SK-N-SH (cell line): Measurements from ENCODE around the gene MPST. TPM values are rescaled to one million over a fixed set of nuclear protein-coding genes. Genes with fewer than 3 reads are reported as not detected.

ENCODE experiments used
- CTCF ChIA-PET: fragments of 300-600, 350-600 bp; formaldehyde crosslinking; extraction: SDS; loops from one replicate; lab custom pipeline; 2021; lab: Yijun Ruan, JAX
- POLR2A ChIA-PET: fragments of 350-600 bp; sonication (Branson Sonifier 250); formaldehyde crosslinking; extraction: SDS; loops from one replicate; lab custom pipeline; 2020; ENCODE audit warnings: antibody characterized with exemption, inconsistent platforms; lab: Yijun Ruan, JAX
- DNase-seq: peaks from one replicate; pipeline ENCODE4 v3.0.0; 2012
- H2AFZ ChIP-seq: fragments of 200-600 bp; sonication (generic); 2 replicates; pipeline ENCODE4 v1.8.1; 2016; ENCODE audit warnings: antibody characterized with exemption, mild to moderate bottlenecking, low read depth
- H3F3A ChIP-seq: fragments of 200-600 bp; sonication (generic); replicated peaks from 2 replicates; pipeline ENCODE3; 2016; ENCODE audit warnings: antibody characterized with exemption, mild to moderate bottlenecking; ENCODE audit not compliant: insufficient read depth
- H3K27ac ChIP-seq, 2 experiments: fragments of 200-500 bp in 1 of 2; fragments of 200-600 bp in 1 of 2; sonication (Bioruptor generic) in 1 of 2; sonication (generic), shearing (Covaris generic) in 1 of 2; 2 replicates each; pipeline versions ENCODE4 v1.5.1 to v1.6.1; 2014 to 2016; ENCODE audit warnings: low read depth in 2 of 2, inconsistent platforms in 1 of 2, low read length in 1 of 2, mild to moderate bottlenecking in 1 of 2, mixed read lengths in 1 of 2
- H3K27me3 ChIP-seq: fragments of 200-600 bp; sonication (generic), shearing (Covaris generic); 2 replicates; pipeline ENCODE4 v1.6.1; 2016; ENCODE audit warnings: mixed run types; ENCODE audit not compliant: insufficient read depth
- H3K36me3 ChIP-seq, 2 experiments: fragments of 200-500 bp in 1 of 2; fragments of 200-600 bp in 1 of 2; sonication (Bioruptor generic) in 1 of 2; sonication (generic) in 1 of 2; replicated peaks in 1 of 2; 2 replicates each; pipeline versions ENCODE3 to v1.5.1; 2014 to 2016; ENCODE audit warnings: low read length in 1 of 2, mild to moderate bottlenecking in 1 of 2; ENCODE audit not compliant: insufficient read depth in 2 of 2, control insufficient read depth in 1 of 2
- H3K4me1 ChIP-seq, 2 experiments: fragments of 200-500 bp in 1 of 2; fragments of 200-600 bp in 1 of 2; sonication (Bioruptor generic) in 1 of 2; sonication (generic), shearing (Covaris generic) in 1 of 2; 2 replicates each; pipeline versions ENCODE4 v1.5.1 to v1.6.1; 2014 to 2016; ENCODE audit warnings: low read depth in 1 of 2, low read length in 1 of 2, mixed run types in 1 of 2; ENCODE audit not compliant: insufficient read depth in 2 of 2, control insufficient read depth in 1 of 2
- H3K4me2 ChIP-seq: fragments of 200-600 bp; sonication (generic), shearing (Covaris generic); 2 replicates; pipeline ENCODE4 v1.6.1; 2017; ENCODE audit warnings: mixed run types
- H3K4me3 ChIP-seq, 2 experiments: fragments of 200-500 bp in 1 of 2; fragments of 200-600 bp in 1 of 2; sonication (Bioruptor generic) in 1 of 2; sonication (generic), shearing (Covaris generic) in 1 of 2; 2 replicates each; pipeline versions ENCODE4 v1.5.1 to v1.8.1; 2014 to 2016; ENCODE audit warnings: low read depth in 2 of 2, inconsistent platforms in 1 of 2, low read length in 1 of 2, mild to moderate bottlenecking in 1 of 2, mixed read lengths in 1 of 2, moderate library complexity in 1 of 2
- H3K79me2 ChIP-seq: fragments of 200-600 bp; sonication (generic); 2 replicates; pipeline ENCODE4 v1.8.1; 2017; ENCODE audit warnings: mild to moderate bottlenecking; ENCODE audit not compliant: insufficient read depth
- H3K9ac ChIP-seq: fragments of 200-600 bp; sonication (generic); 2 replicates; pipeline ENCODE4 v1.6.1; 2017; ENCODE audit warnings: mixed run types
- H3K9me2 ChIP-seq: fragments of 200-600 bp; sonication (generic); 2 replicates; pipeline ENCODE4 v1.6.1; 2017; ENCODE audit warnings: mixed run types
- H3K9me3 ChIP-seq: fragments of 200-600 bp; sonication (generic); 2 replicates; pipeline ENCODE4 v1.6.1; 2017; ENCODE audit warnings: mixed run types, mild to moderate bottlenecking, moderate library complexity
- H4K20me1 ChIP-seq: fragments of 200-600 bp; sonication (generic); 2 replicates; pipeline ENCODE4 v1.6.1; 2017; ENCODE audit warnings: mild to moderate bottlenecking, mixed run types; ENCODE audit not compliant: insufficient read depth
- FOSL2 ChIP-seq: IDR thresholded peaks from 2 replicates; pipeline ENCODE4 v1.4.0; 2012; ENCODE audit warnings: low read depth, mild to moderate bottlenecking, moderate library complexity, borderline replicate concordance
- FOXJ3 ChIP-seq: sonication (generic); formaldehyde crosslinking; IDR thresholded peaks from 2 replicates; pipeline ENCODE4 v1.5.1; 2020; ENCODE audit warnings: mild to moderate bottlenecking, missing genetic modification reagents
- GATA2 ChIP-seq: sonication (generic); formaldehyde crosslinking; IDR thresholded peaks from 2 replicates; pipeline ENCODE4 v1.5.0; 2020; ENCODE audit warnings: mild to moderate bottlenecking, missing genetic modification reagents
- IRF3 ChIP-seq: fragments of 150-350 bp; IDR thresholded peaks from 2 replicates; pipeline ENCODE4 v1.6.1; 2016; ENCODE audit warnings: mild to moderate bottlenecking, low read depth, low read length
- MAX ChIP-seq: IDR thresholded peaks from 2 replicates; pipeline ENCODE4 v1.4.0; 2012; ENCODE audit warnings: low read depth
- MXI1 ChIP-seq: IDR thresholded peaks from 2 replicates; pipeline ENCODE4 v1.6.1; 2012; ENCODE audit warnings: mild to moderate bottlenecking, low read depth, low read length, improper control_type of control experiment
- NFIC ChIP-seq: IDR thresholded peaks from 2 replicates; pipeline ENCODE4 v1.4.0; 2012; ENCODE audit warnings: borderline replicate concordance
- NRF1 ChIP-seq: IDR thresholded peaks from 2 replicates; pipeline ENCODE4 v1.6.1; 2012; ENCODE audit warnings: low read depth, mild to moderate bottlenecking, low read length
- RAD21 ChIP-seq: IDR thresholded peaks from 2 replicates; pipeline ENCODE4 v1.6.1; 2012; ENCODE audit warnings: mild to moderate bottlenecking, low read length
- RXRA ChIP-seq: IDR thresholded peaks from 2 replicates; pipeline ENCODE4 v1.4.0; 2012; ENCODE audit warnings: low read depth, mild to moderate bottlenecking, borderline replicate concordance
- SIN3A ChIP-seq: IDR thresholded peaks from 2 replicates; pipeline ENCODE4 v1.6.1; 2012; ENCODE audit warnings: low read depth, mild to moderate bottlenecking, low read length, moderate library complexity, borderline replicate concordance
- TAF1 ChIP-seq: IDR thresholded peaks from 2 replicates; pipeline ENCODE4 v1.6.1; 2012; ENCODE audit warnings: low read depth, mild to moderate bottlenecking, low read length, moderate library complexity, borderline replicate concordance
- TEAD4 ChIP-seq: IDR thresholded peaks from 2 replicates; pipeline ENCODE4 v1.4.0; 2012; ENCODE audit warnings: mild to moderate bottlenecking, borderline replicate concordance; ENCODE audit not compliant: insufficient read depth
- USF2 ChIP-seq: fragments of 150-350 bp; IDR thresholded peaks from 2 replicates; pipeline ENCODE4 v1.6.1; 2017; ENCODE audit warnings: antibody characterized with exemption, low read length, low read depth, borderline replicate concordance
- WGBS: methylation state at CpG from one replicate; pipeline ENCODE4 v1.1.6; 2017; ENCODE audit warnings: low lambda C conversion rate; 5-methylcytosine and 5-hydroxymethylcytosine counted together
- polyA plus RNA-seq, 3 experiments: library from polyadenylated mRNA; depleted of rRNA; stranded (reverse); fragments of >200 nt; gene quantifications; 2 replicates each; pipeline ENCODE4 v1.2.3, GENCODE V29; 2012

Gene MPST
- polyA plus RNA-seq, 1 of the 3 experiments (the other 2 are of a cell fraction): 60.4 TPM

GRCh38 chr22:37033605-37034430 lies 14.3 kb downstream of the MPST start:
- 89% methylated on average over 11 of the region's 23 CpGs for WGBS
- H3K9me3 ChIP-seq: no peaks in the 10 kb centered on the region
- no peak overlapping the region for H3K4me3 ChIP-seq
- no peak for DNase-seq
- no peak overlapping the region for H3K27ac ChIP-seq
- CTCF ChIA-PET: interaction anchor here (1.0 to 2.0 kb wide), 2 partner anchors 12 to 14 kb away, joined by 4 to 8 read pairs; partner anchors contain the start of genes MPST and TST
- no peak overlapping the region for H3K9ac ChIP-seq
- H3K4me1 ChIP-seq: no peaks in the 10 kb centered on the region
- no peaks in the 10 kb centered on the region for H3K27me3 ChIP-seq
- TF ChIP-seq FOSL2 (no peak), TEAD4 (no peak), TAF1 (no peak), USF2 (no peak), RXRA (no peak), MXI1 (no peak)
- no peaks in the 10 kb centered on the region for H3K79me2 ChIP-seq
- H2AFZ ChIP-seq: no peak overlapping the region
- peaks cover 0 to 16% of the 10 kb centered on the region in 2 experiments for H3K36me3 ChIP-seq
- POLR2A ChIA-PET: no interaction called here
- no peak overlapping the region for H3K4me2 ChIP-seq
- H4K20me1 ChIP-seq: no peaks in the 10 kb centered on the region
- H3F3A ChIP-seq: no peaks in the 10 kb centered on the region
- no peaks in the 10 kb centered on the region for H3K9me2 ChIP-seq

GRCh38 chr22:37036655-37037377 lies 17.3 kb downstream of the MPST start:
- Histone ChIP-seq H3K9ac (no peak overlapping the region), H3K27ac (no peak overlapping the region), H3K4me2 (no peak overlapping the region), H3K79me2 (no peaks in the 10 kb centered on the region), H3K4me1 (peaks cover 0 to 14% of the 10 kb centered on the region in 2 experiments; a peak in 1 of 4 replicates), H3F3A (peaks cover 8% of the 10 kb centered on the region), H3K9me2 (no peaks in the 10 kb centered on the region), H4K20me1 (no peaks in the 10 kb centered on the region), H3K9me3 (no peaks in the 10 kb centered on the region), H3K36me3 (no peaks in the 10 kb centered on the region), H3K27me3 (no peaks in the 10 kb centered on the region), H3K4me3 (no peak overlapping the region), H2AFZ (no peak overlapping the region)
- ChIA-PET CTCF (interaction anchor here (0.6 to 1.1 kb wide), 4 partner anchors 10 to 898 kb away, joined by 3 to 4 read pairs (median 3); no protein-coding TSS in a partner anchor), POLR2A (no interaction called here)
- no peak for TF ChIP-seq SIN3A
- TF ChIP-seq FOXJ3 (CRISPR knock-in tag): no peak
- no peak for TF ChIP-seq NRF1
- no peak for TF ChIP-seq TAF1
- TF ChIP-seq GATA2 (CRISPR knock-in tag): no peak
- no peak for TF ChIP-seq IRF3
- TF ChIP-seq RAD21: no peak
- no peak for TF ChIP-seq TEAD4
- no peak for TF ChIP-seq MAX
- TF ChIP-seq NFIC: no peak
- WGBS: 66% methylated on average over 6 of the region's 11 CpGs
- DNase-seq: no peak
